Measurements from ENCODE around the gene NT5DC2. TPM values are rescaled to one million over a fixed set of nuclear protein-coding genes. Genes with fewer than 3 reads are reported as not detected.

Gene NT5DC2
- total and polyA plus RNA-seq, 8 donors = 3.5 to 37.6 (median 9.4) TPM

GRCh38 chr3:52477076-52477795 is 56.4 kb downstream of the NT5DC2 start:
- ATAC-seq = no peak
- DNase-seq = no peak
- no peaks in the 10 kb centered on the region for H3K4me1 ChIP-seq
- no peaks in the 10 kb centered on the region for H3K27me3 ChIP-seq
- TF ChIP-seq CTCF (IDR thresholded peaks at IDR 0.05) = no peak
- no peaks in the 10 kb centered on the region for H3K9me3 ChIP-seq
- no peak overlapping the region for H3K4me3 ChIP-seq
- no peak for FAIRE-seq
- H3K36me3 ChIP-seq = peaks cover 3 to 83% (median 46%) of the 10 kb centered on the region in 3 donors
- WGBS, 2 donors = 94% methylated on average over 16 of the region's 16 CpGs
- intact Hi-C loops (cut with DNase I) = no loop called here
- H3K27ac ChIP-seq = no peak overlapping the region

Other genes starting within 250 kb of the NT5DC2 start
- gene GLYCTK, start 246.0 kb downstream of the NT5DC2 start, total RNA-seq = 10 to 100 TPM in 1 of 6 donors, 1 to 10 TPM in 5; 4.1 to 11.6 (median 6.8) TPM
- gene GLYCTK, start 246.0 kb downstream of the NT5DC2 start, polyA plus RNA-seq = 10 to 100 TPM; 13.8 to 19.3 TPM
- 1 to 10 TPM; 2.9 to 5.1 (median 4.1) TPM for gene DNAH1, start 217.5 kb downstream of the NT5DC2 start, total RNA-seq
- 10 to 100 TPM in 1 of 2 donors, 1 to 10 TPM in 1; 8.1 to 11.4 TPM for gene DNAH1, start 217.5 kb downstream of the NT5DC2 start, polyA plus RNA-seq
- gene BAP1, start 123.8 kb downstream of the NT5DC2 start, total RNA-seq = 10 to 100 TPM; 29.1 to 44.0 (median 34.1) TPM
- 10 to 100 TPM; 60.1 to 71.0 TPM for gene BAP1, start 123.8 kb downstream of the NT5DC2 start, polyA plus RNA-seq
- gene PHF7, start 123.2 kb downstream of the NT5DC2 start, total RNA-seq = 1 to 10 TPM; 2.9 to 7.3 (median 4.7) TPM
- gene PHF7, start 123.2 kb downstream of the NT5DC2 start, polyA plus RNA-seq = 1 to 10 TPM; 4.8 to 8.5 TPM
- gene SEMA3G, start 88.8 kb downstream of the NT5DC2 start, total RNA-seq = 1 to 10 TPM in 5 of 6 donors, under 1 TPM in 1; 0.75 to 5.4 (median 2.4) TPM
- gene SEMA3G, start 88.8 kb downstream of the NT5DC2 start, polyA plus RNA-seq = 1 to 10 TPM; 3.8 to 4.9 TPM
- 1 to 10 TPM in 3 of 6 donors, under 1 TPM in 3; 0.40 to 3.2 (median 1.1) TPM for gene TNNC1, start 79.8 kb downstream of the NT5DC2 start, total RNA-seq
- 1 to 10 TPM; 5.9 to 6.3 TPM for gene TNNC1, start 79.8 kb downstream of the NT5DC2 start, polyA plus RNA-seq
- 10 to 100 TPM; 24.4 to 52.6 (median 32.4) TPM for gene NISCH, start 78.3 kb downstream of the NT5DC2 start, total RNA-seq
- gene NISCH, start 78.3 kb downstream of the NT5DC2 start, polyA plus RNA-seq = 100 to 1,000 TPM; 106 to 109 TPM
- gene STAB1, start 38.5 kb downstream of the NT5DC2 start, total RNA-seq = 10 to 100 TPM in 5 of 6 donors, 1 to 10 TPM in 1; 8.2 to 57.7 (median 36.3) TPM
- 100 to 1,000 TPM; 122 to 140 TPM for gene STAB1, start 38.5 kb downstream of the NT5DC2 start, polyA plus RNA-seq
- gene UQCC5, start 2.7 kb upstream of the NT5DC2 start, total RNA-seq = 10 to 100 TPM in 1 of 6 donors, 1 to 10 TPM in 5; 5.0 to 11.2 (median 7.1) TPM
- gene UQCC5, start 2.7 kb upstream of the NT5DC2 start, polyA plus RNA-seq = 10 to 100 TPM; 25.7 to 41.8 TPM
- 10 to 100 TPM; 18.3 to 34.9 (median 27.1) TPM for gene PBRM1, start 152.1 kb upstream of the NT5DC2 start, total RNA-seq
- 1 to 10 TPM; 7.4 to 9.6 TPM for gene PBRM1, start 152.1 kb upstream of the NT5DC2 start, polyA plus RNA-seq
- gene GNL3, start 152.2 kb upstream of the NT5DC2 start, total RNA-seq = 10 to 100 TPM; 22.4 to 57.7 (median 45.5) TPM
- gene GNL3, start 152.2 kb upstream of the NT5DC2 start, polyA plus RNA-seq = 10 to 100 TPM; 56.8 to 65.6 TPM
- gene GLT8D1, start 171.9 kb upstream of the NT5DC2 start, total RNA-seq = 10 to 100 TPM; 19.0 to 35.0 (median 21.0) TPM
- gene GLT8D1, start 171.9 kb upstream of the NT5DC2 start, polyA plus RNA-seq = 10 to 100 TPM; 24.3 to 40.7 TPM
- 10 to 100 TPM; 54.9 to 87.1 (median 58.7) TPM for gene SPCS1, start 172.2 kb upstream of the NT5DC2 start, total RNA-seq
- 100 to 1,000 TPM in 1 of 2 donors, 10 to 100 TPM in 1; 52.4 to 121 TPM for gene SPCS1, start 172.2 kb upstream of the NT5DC2 start, polyA plus RNA-seq
- 10 to 100 TPM; 12.2 to 22.0 (median 16.1) TPM for gene NEK4, start 237.1 kb upstream of the NT5DC2 start, total RNA-seq
- 1 to 10 TPM; 4.0 to 5.0 TPM for gene NEK4, start 237.1 kb upstream of the NT5DC2 start, polyA plus RNA-seq
- gene ITIH1, start 243.7 kb upstream of the NT5DC2 start, total RNA-seq = 1 to 10 TPM in 1 of 6 donors, under 1 TPM in 4, not detected in 1; 0.32 to 1.9 (median 0.43) TPM
- gene ITIH1, start 243.7 kb upstream of the NT5DC2 start, polyA plus RNA-seq = 1 to 10 TPM; 1.1 to 1.2 TPM